IMR-90 (cell line): Measurements from ENCODE around the gene CNDP1.

Source experiments
- CTCF ChIP-seq: conservative IDR thresholded peaks from 2 replicates; pipeline ENCODE4 v1.5.1; 2012; ENCODE audit warnings: mild to moderate bottlenecking, low read depth, low read length, improper control_type of control experiment
- MAZ ChIP-seq: IDR thresholded peaks from 2 replicates; pipeline ENCODE4 v1.6.1; 2012; ENCODE audit warnings: low read depth, mild to moderate bottlenecking, low read length, improper control_type of control experiment, moderate library complexity, borderline replicate concordance
- RCOR1 ChIP-seq: IDR thresholded peaks from 2 replicates; pipeline ENCODE4 v1.6.1; 2012; ENCODE audit warnings: mild to moderate bottlenecking, low read length, improper control_type of control experiment; ENCODE audit not compliant: insufficient replicate concordance
- USF2 ChIP-seq: fragments of 150-350 bp; IDR thresholded peaks from 2 replicates; pipeline ENCODE4 v1.6.1; 2017; ENCODE audit warnings: mild to moderate bottlenecking, antibody characterized with exemption, low read length, low read depth

- TF ChIP-seq CTCF (no peak), USF2 (no peak), RCOR1 (no peak), MAZ (no peak)
These were observed 42.0 kb upstream of the CNDP1 start for GRCh38 chr18:74492259-74492658.
